C4-2B (cell line): Measurements from ENCODE around the gene ARHGAP32.

Experiments used
- H3K27ac ChIP-seq: fragments of 450-650 bp; 2 replicates; pipeline ENCODE4 v1.5.1; 2017
- ZFX ChIP-seq: fragments of 450-650 bp; IDR thresholded peaks from 2 replicates; pipeline ENCODE4 v1.6.1; 2017
- TF ChIP-seq, protein P1 (sequence below): fragments of 450-650 bp; conservative IDR thresholded peaks from 2 replicates; pipeline ENCODE4 v1.5.1; 2017; ENCODE audit warnings: mild to moderate bottlenecking

The ARHGAP32 gene

DNA sequence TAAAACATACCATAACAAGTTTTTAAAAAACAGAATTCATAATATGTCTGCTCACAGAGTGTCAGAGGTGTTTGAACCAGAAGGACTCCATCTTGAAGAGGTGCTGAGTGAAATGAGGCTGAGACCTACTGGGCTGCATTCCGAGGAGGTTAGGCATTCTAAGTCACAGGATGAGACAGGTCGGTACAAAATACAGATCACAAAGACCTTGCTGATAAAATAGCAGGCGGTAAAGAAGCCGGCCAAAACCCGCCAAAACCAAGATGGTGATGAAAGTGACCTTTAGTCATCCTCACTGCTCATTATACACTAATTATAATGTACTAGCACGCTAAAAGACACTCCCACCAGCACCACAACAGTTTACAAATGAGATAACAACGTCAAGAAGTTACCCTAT is 116.4 kb downstream of the ARHGAP32 start:
- no peak overlapping the region for H3K27ac ChIP-seq
- TF ChIP-seq, protein P1, sequence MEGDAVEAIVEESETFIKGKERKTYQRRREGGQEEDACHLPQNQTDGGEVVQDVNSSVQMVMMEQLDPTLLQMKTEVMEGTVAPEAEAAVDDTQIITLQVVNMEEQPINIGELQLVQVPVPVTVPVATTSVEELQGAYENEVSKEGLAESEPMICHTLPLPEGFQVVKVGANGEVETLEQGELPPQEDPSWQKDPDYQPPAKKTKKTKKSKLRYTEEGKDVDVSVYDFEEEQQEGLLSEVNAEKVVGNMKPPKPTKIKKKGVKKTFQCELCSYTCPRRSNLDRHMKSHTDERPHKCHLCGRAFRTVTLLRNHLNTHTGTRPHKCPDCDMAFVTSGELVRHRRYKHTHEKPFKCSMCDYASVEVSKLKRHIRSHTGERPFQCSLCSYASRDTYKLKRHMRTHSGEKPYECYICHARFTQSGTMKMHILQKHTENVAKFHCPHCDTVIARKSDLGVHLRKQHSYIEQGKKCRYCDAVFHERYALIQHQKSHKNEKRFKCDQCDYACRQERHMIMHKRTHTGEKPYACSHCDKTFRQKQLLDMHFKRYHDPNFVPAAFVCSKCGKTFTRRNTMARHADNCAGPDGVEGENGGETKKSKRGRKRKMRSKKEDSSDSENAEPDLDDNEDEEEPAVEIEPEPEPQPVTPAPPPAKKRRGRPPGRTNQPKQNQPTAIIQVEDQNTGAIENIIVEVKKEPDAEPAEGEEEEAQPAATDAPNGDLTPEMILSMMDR = no peak
- no peak for TF ChIP-seq ZFX

DNA sequence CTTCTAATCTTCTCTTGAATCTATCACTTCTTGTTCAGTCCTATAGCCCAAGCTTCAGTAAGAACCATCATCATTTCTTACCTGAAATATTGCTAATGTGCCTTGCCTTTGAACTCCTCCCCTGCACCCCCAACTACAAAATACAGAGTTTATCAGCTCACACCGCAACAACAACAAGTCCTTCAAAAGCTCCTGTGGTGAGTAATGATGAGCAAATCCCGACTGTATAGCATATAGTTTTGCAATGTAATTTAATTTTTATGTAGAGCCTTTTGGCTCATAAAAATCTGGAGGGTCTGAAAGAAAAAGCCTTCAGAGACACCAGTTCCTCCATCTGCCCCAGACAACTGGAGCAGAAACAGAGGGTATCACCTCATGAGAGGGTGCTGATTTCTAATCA is 124.7 kb downstream of the ARHGAP32 start:
- no peak overlapping the region for H3K27ac ChIP-seq
- TF ChIP-seq, protein P1 = no peak
- TF ChIP-seq ZFX = no peak

DNA sequence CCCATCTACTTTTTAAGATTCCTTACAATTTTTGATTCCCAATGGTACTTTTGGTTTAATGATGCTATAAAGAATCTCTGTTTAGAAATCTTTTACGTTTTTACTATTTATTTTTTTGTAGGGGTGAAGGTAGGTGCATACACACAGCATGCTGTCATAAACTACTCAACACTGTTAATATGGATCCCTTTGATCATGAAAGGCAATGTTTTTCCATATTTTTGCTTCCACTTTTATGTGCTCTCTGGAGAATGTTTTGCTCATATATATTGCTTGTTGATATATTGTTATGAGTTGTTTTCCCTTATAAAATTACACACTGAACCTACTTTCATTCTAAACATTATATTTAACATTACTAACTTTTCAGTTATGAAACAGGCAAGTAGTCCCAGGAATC is 125.9 kb downstream of the ARHGAP32 start:
- H3K27ac ChIP-seq = no peak overlapping the region
- TF ChIP-seq, protein P1 = no peak
- TF ChIP-seq ZFX = no peak

DNA sequence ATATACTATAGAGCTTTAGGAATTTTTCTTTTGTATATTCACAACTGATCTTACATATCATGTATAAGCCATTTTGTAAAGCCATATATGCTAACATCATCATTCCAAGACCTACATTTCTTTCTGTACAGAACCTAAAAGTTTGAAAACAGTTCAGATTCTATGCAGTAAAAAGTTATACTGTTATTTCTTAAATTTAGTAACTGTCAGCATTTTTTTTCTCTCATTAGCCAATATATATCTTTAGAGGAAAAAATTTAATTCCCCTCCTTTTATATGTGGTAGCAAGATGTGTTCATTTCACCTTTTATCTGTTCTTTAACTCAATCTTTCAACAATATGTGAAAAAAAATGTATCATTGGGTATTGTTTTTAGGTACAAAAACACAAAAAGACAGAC is 129.0 kb downstream of the ARHGAP32 start:
- no peak overlapping the region for H3K27ac ChIP-seq
- TF ChIP-seq, protein P1 = no peak
- no peak for TF ChIP-seq ZFX

DNA sequence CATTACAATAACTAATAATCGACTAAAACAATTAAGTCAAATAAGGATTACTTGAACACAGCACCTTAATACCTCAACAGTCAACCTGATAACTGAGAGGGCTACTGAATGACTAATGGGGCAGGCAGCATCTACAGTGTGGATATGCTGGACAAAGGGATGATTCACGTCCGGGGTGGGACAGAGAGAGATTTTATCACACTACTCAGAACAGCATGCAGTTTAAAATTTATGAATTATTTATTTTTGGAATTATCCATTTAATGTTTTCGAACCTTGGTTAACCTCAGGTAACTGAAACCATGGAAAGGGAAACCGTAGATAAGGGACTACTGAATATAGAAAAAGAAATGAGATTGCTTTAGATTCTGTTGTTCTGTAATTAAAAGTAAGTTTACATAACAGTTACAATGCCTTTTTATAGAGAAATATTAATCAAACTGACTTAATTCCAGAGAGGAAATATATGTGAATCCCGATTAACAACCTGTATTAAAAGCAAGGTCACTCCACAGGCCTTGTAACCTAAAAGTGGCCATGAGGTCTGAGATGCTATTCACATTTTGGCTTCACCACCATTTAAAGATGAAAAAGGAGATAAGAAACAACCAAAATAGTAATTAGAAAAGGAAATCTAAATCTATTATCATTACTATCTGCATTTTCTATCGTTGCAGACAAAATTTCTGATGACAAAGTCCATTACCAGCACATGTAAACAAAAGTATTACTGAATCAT is 130.5 kb downstream of the ARHGAP32 start:
- no peak overlapping the region for H3K27ac ChIP-seq

DNA sequence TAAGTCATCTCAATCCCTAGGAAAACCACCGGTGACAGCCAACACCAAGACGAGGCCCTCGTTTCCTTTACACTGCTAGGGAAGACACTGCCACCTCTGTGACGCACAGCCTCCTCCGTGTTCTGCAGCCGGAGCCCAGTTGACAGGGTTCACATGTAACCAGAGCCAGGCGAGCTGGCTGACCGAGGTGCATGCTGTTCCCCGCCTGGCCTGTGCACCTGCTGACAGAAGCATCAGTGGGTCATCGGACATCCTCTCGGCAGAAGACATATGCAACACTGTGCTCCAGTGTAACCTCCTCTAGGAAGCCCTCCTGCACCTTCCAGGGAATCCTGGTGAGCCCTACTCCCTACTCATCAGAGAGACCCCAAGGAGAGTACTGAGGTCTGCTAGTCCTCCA is 135.2 kb downstream of the ARHGAP32 start:
- no peak overlapping the region for H3K27ac ChIP-seq
- TF ChIP-seq, protein P1 = no peak
- TF ChIP-seq ZFX = no peak

More for the DNA sequence above, 130.5 kb downstream of the ARHGAP32 start:
- no peak for TF ChIP-seq ZFX
- TF ChIP-seq, protein P1 = no peak

DNA sequence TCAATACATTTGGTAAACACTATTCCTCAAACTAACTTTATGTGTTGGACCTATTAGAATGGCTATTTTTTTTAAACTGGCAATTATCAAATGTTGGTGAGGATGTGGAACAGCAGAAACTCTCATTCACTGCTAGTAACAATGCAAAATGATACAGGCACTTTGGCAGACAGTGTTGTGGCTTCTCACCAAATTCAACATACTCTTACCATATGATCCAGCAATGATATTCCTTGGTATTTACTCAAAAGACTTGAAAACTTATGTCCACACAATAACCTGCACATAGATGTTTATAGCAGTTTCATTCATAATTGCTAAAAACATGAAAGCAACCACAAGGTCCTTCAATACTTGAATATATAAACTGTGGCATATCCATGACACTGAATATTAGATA is 136.9 kb downstream of the ARHGAP32 start:
- no peak overlapping the region for H3K27ac ChIP-seq
- TF ChIP-seq ZFX = no peak
- TF ChIP-seq, protein P1 = no peak
